DMS 273 (cell line): ENCODE results near the gene CPNE4.
"Not testable (repeated sequence)": the region's sequence is repeated elsewhere in the genome, so short reads cannot be mapped to it uniquely, and the experiment has no call there.

Experiments used
- DNase-seq: peaks from one replicate; lab custom pipeline; 2025; ENCODE audit not compliant: unreplicated experiment; lab: John Stamatoyannopoulos, UW

The CPNE4 gene

DNA sequence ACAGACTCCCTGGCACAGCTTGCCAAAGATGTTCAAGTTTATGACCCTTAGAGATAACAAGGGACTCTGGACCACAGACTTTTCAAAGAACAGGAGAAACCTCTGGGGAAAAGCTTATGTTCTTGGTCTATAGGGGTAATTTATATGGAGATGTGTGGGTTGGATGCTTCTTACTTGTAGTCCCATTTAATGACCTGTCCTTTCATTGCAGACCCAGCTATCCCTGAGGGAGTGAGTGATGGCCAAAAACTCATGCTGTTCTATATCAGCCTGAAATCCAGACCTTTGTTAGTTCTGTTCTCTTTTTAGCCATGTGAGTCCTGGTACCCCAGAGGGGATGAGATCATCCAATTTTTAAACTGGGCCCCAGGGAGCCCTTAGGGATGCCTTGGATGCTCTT lies 488.4 kb downstream of the CPNE4 start:
- DNase-seq = no peak

DNA sequence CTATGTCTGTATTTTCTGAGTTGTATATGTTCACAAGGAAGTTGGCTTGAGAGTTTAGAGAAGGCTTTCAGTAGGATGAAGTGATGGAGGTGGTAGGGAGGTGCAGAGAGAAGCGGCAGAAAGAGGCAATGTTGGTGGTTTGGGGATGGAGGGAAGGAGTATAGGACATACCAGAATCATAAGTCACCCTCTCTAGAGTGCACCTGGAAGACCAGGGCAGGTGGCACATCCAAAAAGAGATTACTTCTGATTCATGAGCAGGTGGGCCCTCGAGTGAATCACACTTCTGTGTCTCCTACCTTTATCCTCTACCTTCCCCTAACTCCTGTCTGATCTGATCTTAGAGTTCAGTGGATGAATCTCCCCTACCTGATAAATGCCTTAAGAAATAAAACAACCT lies 490.3 kb downstream of the CPNE4 start:
- no peak for DNase-seq

- DNase-seq = peak; percentile 70
Measured at GRCh38 chr3:131543714-131544113, 491.1 kb downstream of the CPNE4 start.

- no peak for DNase-seq
Measured at GRCh38 chr3:131541288-131541687, 493.5 kb downstream of the CPNE4 start.

GRCh38 chr3:131540821-131541220 lies 494.0 kb downstream of the CPNE4 start:
- DNase-seq = no peak

DNA sequence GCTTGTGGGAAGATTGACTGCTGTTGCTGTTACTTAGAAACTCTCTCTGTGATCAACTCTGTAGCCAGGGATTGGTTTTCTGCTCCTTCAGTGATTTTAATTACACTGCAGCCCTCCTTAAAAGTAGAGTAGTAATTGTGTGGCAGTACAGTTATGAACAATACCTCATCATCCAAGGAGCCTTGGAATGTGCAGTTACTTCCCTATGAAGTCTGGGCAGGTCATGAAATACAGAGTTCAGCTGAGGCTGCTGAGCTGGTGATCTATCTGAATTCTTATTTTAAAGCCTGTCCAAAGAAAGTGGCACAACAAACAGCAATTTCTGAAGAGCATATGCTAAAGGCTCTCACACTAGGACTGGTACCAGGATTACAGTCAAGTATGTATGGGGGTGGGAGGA lies 494.7 kb downstream of the CPNE4 start:
- no peak for DNase-seq

- no peak for DNase-seq
Measured at GRCh38 chr3:131538968-131539367, 495.8 kb downstream of the CPNE4 start.

DNA sequence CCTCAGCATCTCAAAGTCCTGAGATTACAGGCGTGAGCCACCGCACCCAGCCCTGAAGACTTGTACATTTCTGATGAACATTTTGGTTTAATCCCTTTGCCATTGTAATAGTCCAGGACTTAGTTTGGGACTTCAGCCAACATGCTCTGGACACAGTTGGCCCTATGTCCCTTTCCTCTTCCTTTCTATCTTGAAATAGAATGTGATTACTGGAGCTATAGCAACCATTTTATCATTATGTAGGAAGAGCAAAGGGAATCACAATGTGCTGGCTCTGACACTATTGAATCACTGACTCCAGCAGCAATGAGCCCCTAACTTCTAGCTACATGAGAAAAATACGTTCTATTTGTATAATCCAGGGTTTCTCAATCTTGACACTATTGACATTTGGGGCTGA lies 497.3 kb downstream of the CPNE4 start:
- DNase-seq = no peak

- DNase-seq = peak; percentile 7
Measured at GRCh38 chr3:131535596-131535995, 499.2 kb downstream of the CPNE4 start.

GRCh38 chr3:131535131-131535530 lies 499.7 kb downstream of the CPNE4 start:
- DNase-seq = peak; percentile 17

DNA sequence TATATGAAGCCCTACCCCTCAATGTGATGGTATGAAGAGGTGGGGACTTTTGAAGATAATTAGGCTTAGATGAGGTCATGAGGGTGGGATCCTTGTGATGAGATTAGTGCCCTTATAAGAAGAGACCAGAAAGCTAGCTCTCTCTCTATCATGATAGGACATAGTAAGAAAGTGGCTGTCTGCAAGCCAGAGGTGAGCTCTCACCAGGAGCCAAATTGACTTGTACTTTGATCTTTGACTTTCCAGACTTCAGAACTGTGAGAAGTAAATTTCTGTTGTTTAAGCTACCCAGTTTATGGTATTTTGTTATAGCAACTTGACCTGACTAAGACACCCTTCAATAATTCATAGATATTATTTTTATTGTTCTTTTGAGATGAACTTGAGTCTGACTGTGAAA lies 502.2 kb downstream of the CPNE4 start:
- no peak for DNase-seq

DNA sequence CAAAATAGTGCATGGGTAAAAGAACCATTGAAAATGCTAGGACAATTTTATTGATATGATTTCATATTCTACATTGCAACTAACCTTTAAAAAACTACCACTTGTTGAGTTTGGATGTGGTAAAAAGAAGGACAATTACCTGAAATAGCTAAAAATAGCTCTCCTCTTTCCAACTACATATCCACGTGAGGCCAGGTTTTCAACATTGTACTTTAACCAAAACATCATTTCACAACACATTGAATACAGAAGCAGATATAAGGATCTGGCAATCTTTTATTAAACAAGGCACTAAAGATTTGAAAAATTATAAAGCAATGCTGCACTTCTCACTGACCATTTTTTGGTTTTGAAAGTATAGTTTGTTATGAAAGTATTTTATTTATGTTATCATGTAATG lies 504.0 kb downstream of the CPNE4 start:
- DNase-seq = no peak

GRCh38 chr3:131530388-131530787 lies 504.4 kb downstream of the CPNE4 start:
- no peak for DNase-seq

DNA sequence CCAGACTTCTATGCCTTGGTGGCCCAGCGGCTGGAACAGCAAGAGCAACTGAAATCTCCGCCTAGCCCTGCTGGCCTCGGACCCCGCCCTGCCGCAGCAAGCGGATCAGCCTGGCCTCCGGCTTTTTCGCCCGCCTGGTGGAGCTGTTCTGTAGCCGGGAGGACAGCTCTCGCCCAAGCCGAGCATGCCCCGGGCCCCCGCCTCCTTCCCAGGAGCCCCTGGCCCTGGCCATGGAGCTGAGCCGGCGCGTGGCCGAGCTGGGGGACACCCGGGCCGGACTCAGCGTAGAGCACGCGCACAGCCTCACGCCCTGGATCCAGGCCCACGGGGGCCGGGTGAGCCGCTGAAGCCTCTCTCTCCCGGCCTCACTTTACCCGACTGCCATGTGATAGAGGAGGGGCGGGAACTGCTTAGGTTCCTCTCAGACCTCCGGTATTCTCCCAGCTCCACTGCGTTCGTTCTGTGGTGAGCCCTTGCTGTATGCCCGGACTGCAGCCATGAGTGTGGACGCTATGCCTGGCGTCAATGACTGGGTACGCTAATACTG lies 507.9 kb downstream of the CPNE4 start:
- no peak for DNase-seq

- no peak for DNase-seq
Measured at GRCh38 chr3:131518680-131519079, 516.1 kb downstream of the CPNE4 start.

DNA sequence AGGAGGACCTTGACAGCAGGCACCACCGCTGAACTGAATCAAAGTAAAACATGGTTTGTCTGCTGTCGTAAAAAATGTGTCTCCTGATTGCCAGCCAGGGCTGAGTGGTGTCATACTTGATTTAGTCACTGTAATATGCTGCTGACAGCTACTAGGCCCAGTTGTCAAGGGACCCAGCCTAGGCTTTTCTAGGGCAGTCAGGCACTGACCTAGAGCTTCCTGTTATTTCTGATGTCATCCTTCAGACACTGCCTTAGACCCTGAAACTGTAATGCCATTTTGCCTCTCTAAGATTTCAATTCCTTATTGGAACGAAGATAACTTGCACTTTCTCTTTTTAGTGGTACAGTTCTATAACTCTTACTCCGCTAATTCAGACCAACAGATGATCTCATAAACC lies 529.4 kb downstream of the CPNE4 start:
- DNase-seq = no peak

GRCh38 chr3:131503320-131503635 lies 531.5 kb downstream of the CPNE4 start:
- DNase-seq = peak; percentile 41

- peak; percentile 99 for DNase-seq
Measured at GRCh38 chr3:131502530-131503319, 532.1 kb downstream of the CPNE4 start, which contains the start of gene MRPL3. MRPL3 (minus strand) TSS chr3:131502971; CDS start chr3:131502821, 150 bp downstream.

DNA sequence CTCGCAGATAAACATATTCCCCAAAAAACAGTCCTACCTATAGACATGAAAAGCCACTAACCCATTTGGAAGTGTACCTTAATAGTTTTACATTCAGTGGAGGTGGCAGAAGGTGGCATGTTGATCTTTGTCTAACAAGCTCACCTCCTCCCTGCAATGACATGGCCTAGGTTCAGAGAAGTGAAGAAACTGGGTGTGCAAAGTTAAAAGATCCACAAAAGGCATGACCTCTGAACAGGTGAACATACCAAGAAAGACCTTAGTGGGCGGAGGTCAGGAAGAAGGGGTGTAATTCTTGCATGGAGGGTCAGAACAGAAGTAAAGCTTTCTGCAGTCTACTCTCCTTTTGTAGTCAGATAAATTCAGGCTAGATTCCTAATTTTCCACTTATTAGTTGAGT lies 532.9 kb downstream of the CPNE4 start:
- peak; percentile 50 for DNase-seq

DNA sequence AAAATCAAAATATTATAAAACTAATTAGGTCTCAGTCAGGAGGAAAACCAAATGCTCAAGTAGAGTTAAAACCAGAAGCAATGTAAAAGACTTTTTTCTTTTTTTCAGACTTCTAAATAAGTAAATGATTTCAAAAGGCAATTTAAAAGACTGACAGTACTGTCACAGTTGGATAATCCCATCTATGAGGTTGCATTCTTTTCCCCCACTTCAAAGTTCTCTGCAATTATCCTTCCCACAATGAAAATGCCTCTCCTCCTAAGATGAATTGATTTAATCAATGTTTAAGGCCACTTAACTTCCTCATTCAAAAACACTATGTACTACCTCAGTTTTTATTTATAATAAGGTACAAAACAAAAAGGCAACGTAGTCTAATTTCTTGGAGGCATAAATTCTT lies 540.1 kb downstream of the CPNE4 start:
- no peak for DNase-seq

DNA sequence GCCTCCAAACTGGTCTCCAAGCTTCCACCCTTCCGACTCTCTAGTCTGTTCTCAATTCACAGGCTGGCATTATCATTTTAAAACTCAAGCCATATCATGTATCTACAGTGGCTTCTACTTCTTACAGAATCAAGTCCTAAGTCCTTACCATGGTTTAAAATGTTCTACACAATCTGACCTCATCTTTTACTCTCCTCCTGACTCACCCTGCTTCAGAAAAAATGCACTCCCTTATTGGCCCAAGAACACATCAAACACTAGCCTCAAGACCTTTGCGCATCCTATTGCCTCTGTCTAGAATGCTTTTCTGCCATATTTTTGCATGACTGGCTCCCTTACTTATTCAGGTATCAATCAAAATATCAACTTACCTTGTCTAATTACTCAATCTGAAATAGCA lies 543.0 kb downstream of the CPNE4 start:
- DNase-seq = no peak

GRCh38 chr3:131491084-131491483 lies 543.7 kb downstream of the CPNE4 start:
- no peak for DNase-seq

DNA sequence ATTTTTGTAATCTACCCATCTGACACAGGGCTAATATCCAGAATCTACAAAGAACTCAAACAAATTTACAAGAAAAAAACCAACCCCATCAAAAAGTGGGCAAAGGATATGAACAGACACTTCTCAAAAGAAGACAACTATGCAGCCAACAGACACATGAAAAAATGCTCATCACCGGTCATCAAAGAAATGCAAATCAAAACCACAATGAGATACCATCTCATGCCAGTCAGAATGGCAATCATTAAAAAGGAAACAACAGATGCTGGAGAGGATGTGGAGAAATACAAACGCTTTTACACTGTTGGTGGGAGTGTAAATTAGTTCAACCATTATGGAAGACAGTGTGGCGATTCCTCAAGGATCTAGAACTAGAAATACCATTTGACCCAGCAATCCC lies 548.3 kb downstream of the CPNE4 start:
- DNase-seq = not testable (repeated sequence)
